ENCODE results near the gene FAM168A.

DNA sequence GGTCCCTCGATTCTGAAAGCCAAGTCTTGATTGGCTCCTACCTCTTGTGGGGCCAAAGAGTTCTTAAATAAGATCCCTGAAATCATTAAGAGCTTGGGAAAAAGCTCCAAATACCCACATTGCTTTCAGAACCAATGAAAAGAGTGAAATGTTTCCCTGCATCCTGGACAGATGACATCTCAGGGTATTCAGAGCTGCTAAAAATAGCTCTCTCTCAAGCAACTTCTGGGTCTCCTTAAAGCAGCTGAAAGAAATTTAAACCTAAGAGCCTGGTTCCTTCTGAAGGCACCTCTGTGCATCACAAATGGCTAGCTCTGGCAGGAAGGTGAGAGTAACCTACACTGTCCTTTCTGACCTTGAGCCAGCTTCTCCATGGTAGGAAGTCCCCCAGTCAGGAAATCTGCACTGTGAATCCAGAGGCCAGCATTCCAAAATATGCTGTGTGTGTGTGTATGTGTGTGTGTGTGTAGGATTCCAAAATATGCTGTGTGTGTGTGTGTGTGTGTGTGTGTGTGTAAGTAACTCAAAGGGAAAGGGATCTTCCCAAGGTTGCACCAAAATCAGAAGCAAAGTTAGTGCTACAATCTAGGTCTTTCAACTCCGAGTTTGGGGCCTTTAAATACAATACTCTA lies 171.6 kb downstream of the FAM168A start:
- TF ChIP-seq, protein P1, sequence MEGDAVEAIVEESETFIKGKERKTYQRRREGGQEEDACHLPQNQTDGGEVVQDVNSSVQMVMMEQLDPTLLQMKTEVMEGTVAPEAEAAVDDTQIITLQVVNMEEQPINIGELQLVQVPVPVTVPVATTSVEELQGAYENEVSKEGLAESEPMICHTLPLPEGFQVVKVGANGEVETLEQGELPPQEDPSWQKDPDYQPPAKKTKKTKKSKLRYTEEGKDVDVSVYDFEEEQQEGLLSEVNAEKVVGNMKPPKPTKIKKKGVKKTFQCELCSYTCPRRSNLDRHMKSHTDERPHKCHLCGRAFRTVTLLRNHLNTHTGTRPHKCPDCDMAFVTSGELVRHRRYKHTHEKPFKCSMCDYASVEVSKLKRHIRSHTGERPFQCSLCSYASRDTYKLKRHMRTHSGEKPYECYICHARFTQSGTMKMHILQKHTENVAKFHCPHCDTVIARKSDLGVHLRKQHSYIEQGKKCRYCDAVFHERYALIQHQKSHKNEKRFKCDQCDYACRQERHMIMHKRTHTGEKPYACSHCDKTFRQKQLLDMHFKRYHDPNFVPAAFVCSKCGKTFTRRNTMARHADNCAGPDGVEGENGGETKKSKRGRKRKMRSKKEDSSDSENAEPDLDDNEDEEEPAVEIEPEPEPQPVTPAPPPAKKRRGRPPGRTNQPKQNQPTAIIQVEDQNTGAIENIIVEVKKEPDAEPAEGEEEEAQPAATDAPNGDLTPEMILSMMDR (IDR thresholded peaks at IDR 0.05; ENCODE audit: poor library complexity), result no peak
- no peak for TF ChIP-seq EZH2 (IDR thresholded peaks at IDR 0.05; ENCODE audit: borderline replicate concordance)
